ENCODE data around the gene TCEA3.

The TCEA3 gene

GRCh38 chr1:23463286-23463685 is 38.7 kb upstream of the TCEA3 start:
- TF ChIP-seq EZH2phosphoT487 (IDR thresholded peaks at IDR 0.05; ENCODE audit: low read depth) (no peak), CTCF (IDR thresholded peaks at IDR 0.05; ENCODE audit: low read depth, low read length) (no peak)
- H3K4me3 ChIP-seq (ENCODE audit: low read length): no peak overlapping the region
- 0 out of 2 replicates have a peak, but pooled peaks cover 8% of the 10 kb centered on the region for H3K27me3 ChIP-seq (ENCODE audit: low read depth, low read length)
- H3K4me1 ChIP-seq (ENCODE audit: low read length): no peaks in the 10 kb centered on the region
- H2AFZ ChIP-seq (ENCODE audit: low read depth, low read length): no peak overlapping the region
- H3K9ac ChIP-seq (ENCODE audit: low read length): no peak overlapping the region
- no peak overlapping the region for H3K27ac ChIP-seq (ENCODE audit: low read length)
- no peaks in the 10 kb centered on the region for H3K9me3 ChIP-seq (ENCODE audit: insufficient read depth, low read length)
- H3K36me3 ChIP-seq (replicated peaks; ENCODE audit: low read depth, low read length): no peaks in the 10 kb centered on the region
- no peaks in the 10 kb centered on the region for H3K79me2 ChIP-seq (ENCODE audit: low read length)
- H4K20me1 ChIP-seq (ENCODE audit: insufficient read depth, low read length): no peaks in the 10 kb centered on the region
- H3K4me2 ChIP-seq (ENCODE audit: low read length): no peak overlapping the region

- Histone ChIP-seq H3K27me3 (ENCODE audit: low read depth, low read length) (0 out of 2 replicates have a peak, but pooled peaks cover 8% of the 10 kb centered on the region), H4K20me1 (ENCODE audit: insufficient read depth, low read length) (no peaks in the 10 kb centered on the region), H3K4me2 (ENCODE audit: low read length) (no peak overlapping the region), H3K9me3 (ENCODE audit: insufficient read depth, low read length) (no peaks in the 10 kb centered on the region), H3K36me3 (replicated peaks; ENCODE audit: low read depth, low read length) (no peaks in the 10 kb centered on the region), H3K4me3 (ENCODE audit: low read length) (no peak overlapping the region), H3K9ac (ENCODE audit: low read length) (no peak overlapping the region), H3K79me2 (ENCODE audit: low read length) (no peaks in the 10 kb centered on the region), H3K4me1 (ENCODE audit: low read length) (no peaks in the 10 kb centered on the region), H3K27ac (ENCODE audit: low read length) (no peak overlapping the region), H2AFZ (ENCODE audit: low read depth, low read length) (no peak overlapping the region)
- TF ChIP-seq EZH2phosphoT487 (IDR thresholded peaks at IDR 0.05; ENCODE audit: low read depth) (no peak), CTCF (IDR thresholded peaks at IDR 0.05; ENCODE audit: low read depth, low read length) (no peak)
Measured at GRCh38 chr1:23462766-23463165, 38.2 kb upstream of the TCEA3 start.

GRCh38 chr1:23461050-23461449 is 36.5 kb upstream of the TCEA3 start:
- Histone ChIP-seq H3K27ac (ENCODE audit: low read length) (no peak overlapping the region), H2AFZ (ENCODE audit: low read depth, low read length) (no peak overlapping the region), H3K9ac (ENCODE audit: low read length) (no peak overlapping the region), H3K27me3 (ENCODE audit: low read depth, low read length) (0 out of 2 replicates have a peak, but pooled peaks cover 9% of the 10 kb centered on the region), H3K4me1 (ENCODE audit: low read length) (no peaks in the 10 kb centered on the region), H3K4me3 (ENCODE audit: low read length) (no peak overlapping the region), H3K9me3 (ENCODE audit: insufficient read depth, low read length) (no peaks in the 10 kb centered on the region), H4K20me1 (ENCODE audit: insufficient read depth, low read length) (no peaks in the 10 kb centered on the region), H3K79me2 (ENCODE audit: low read length) (no peaks in the 10 kb centered on the region), H3K4me2 (ENCODE audit: low read length) (no peak overlapping the region), H3K36me3 (replicated peaks; ENCODE audit: low read depth, low read length) (no peaks in the 10 kb centered on the region)
- no peak for TF ChIP-seq EZH2phosphoT487 (IDR thresholded peaks at IDR 0.05; ENCODE audit: low read depth)

- Histone ChIP-seq H3K27me3 (ENCODE audit: low read depth, low read length) (0 out of 2 replicates have a peak, but pooled peaks cover 12% of the 10 kb centered on the region), H3K27ac (ENCODE audit: low read length) (no peak overlapping the region), H3K4me1 (ENCODE audit: low read length) (no peaks in the 10 kb centered on the region), H2AFZ (ENCODE audit: low read depth, low read length) (no peak overlapping the region), H3K9me3 (ENCODE audit: insufficient read depth, low read length) (no peaks in the 10 kb centered on the region), H3K36me3 (replicated peaks; ENCODE audit: low read depth, low read length) (no peaks in the 10 kb centered on the region), H4K20me1 (ENCODE audit: insufficient read depth, low read length) (no peaks in the 10 kb centered on the region), H3K79me2 (ENCODE audit: low read length) (no peaks in the 10 kb centered on the region), H3K4me2 (ENCODE audit: low read length) (no peak overlapping the region), H3K4me3 (ENCODE audit: low read length) (no peak overlapping the region), H3K9ac (ENCODE audit: low read length) (no peak overlapping the region)
- TF ChIP-seq EZH2phosphoT487 (IDR thresholded peaks at IDR 0.05; ENCODE audit: low read depth) (no peak), CTCF (IDR thresholded peaks at IDR 0.05; ENCODE audit: low read depth, low read length) (no peak)
Measured at GRCh38 chr1:23460519-23460918, 36.0 kb upstream of the TCEA3 start.
